Caco-2 (cell line): ENCODE results near the gene HHAT. TPM values are rescaled to one million over a fixed set of nuclear protein-coding genes. Genes with fewer than 3 reads are reported as not detected.

Experiments
- BruUV-seq: library from RNA; stranded (reverse); fragments of 400-500 nt; replicated peaks from 2 replicates; lab custom pipeline; 2021; lab: Mats Ljungman, UMichigan
- CTCF ChIA-PET: fragments of 300-600 bp; sonication (Branson Sonifier 250); formaldehyde crosslinking; loops from one replicate; lab custom pipeline; 2022; ENCODE audit warnings: antibody characterized with exemption; lab: Charles Lee
- POLR2A ChIA-PET: fragments of 300-600 bp; sonication (Branson Sonifier 250); formaldehyde crosslinking; loops from one replicate; lab custom pipeline; 2022; ENCODE audit warnings: antibody characterized with exemption; lab: Charles Lee
- DNase-seq, 2 experiments: peaks; one replicate each; pipeline versions ENCODE4 v3.0.0 to v3.0.0-alpha.2; 2020 to 2022
- H3K27me3 ChIP-seq: replicated peaks from 2 replicates; pipeline ENCODE4 v1.6.0; 2011; ENCODE audit warnings: low read length; ENCODE audit not compliant: control insufficient read depth, insufficient read depth
- H3K36me3 ChIP-seq: 2 replicates; pipeline ENCODE4 v1.5.1; 2011; ENCODE audit warnings: low read length; ENCODE audit not compliant: control insufficient read depth, insufficient read depth
- H3K4me1 ChIP-seq: fragments of 250-450 bp; sonication (Bioruptor Pico); 2 replicates; pipeline ENCODE4 v1.5.1; 2020; ENCODE audit warnings: mild to moderate bottlenecking
- H3K4me3 ChIP-seq: 2 replicates; pipeline ENCODE4 v1.5.1; 2011; ENCODE audit warnings: low read depth, mild to moderate bottlenecking, control low read depth, low read length
- H3K9me3 ChIP-seq: fragments of 250-450 bp; sonication (Bioruptor Pico); 2 replicates; pipeline ENCODE4 v1.5.1; 2020; ENCODE audit warnings: mild to moderate bottlenecking, moderate library complexity
- H3K27ac Mint-ChIP-seq: one replicate; pipeline ENCODE4 v1.8.0; 2022; ENCODE audit warnings: mixed read lengths; ENCODE audit not compliant: unreplicated experiment
- H3K27me3 Mint-ChIP-seq: one replicate; pipeline ENCODE4 v1.8.0; 2022; ENCODE audit warnings: mixed read lengths; ENCODE audit not compliant: insufficient read depth, unreplicated experiment
- H3K36me3 Mint-ChIP-seq: one replicate; pipeline ENCODE4 v1.8.0; 2022; ENCODE audit warnings: mild to moderate bottlenecking, mixed read lengths; ENCODE audit not compliant: insufficient read depth, unreplicated experiment
- H3K4me1 Mint-ChIP-seq: one replicate; pipeline ENCODE4 v1.8.0; 2022; ENCODE audit warnings: low read depth, mixed read lengths; ENCODE audit not compliant: unreplicated experiment
- H3K4me3 Mint-ChIP-seq: one replicate; pipeline ENCODE4 v1.8.0; 2022; ENCODE audit warnings: mild to moderate bottlenecking, moderate library complexity, mixed read lengths; ENCODE audit not compliant: unreplicated experiment
- H3K9me3 Mint-ChIP-seq: one replicate; pipeline ENCODE4 v1.8.0; 2022; ENCODE audit warnings: mixed read lengths; ENCODE audit not compliant: unreplicated experiment
- intact Hi-C: fragments of 100-400 bp; cut with micrococcal nuclease; formaldehyde crosslinking; loops from one replicate; pipeline ENCODE4 v1.10.0; 2022; ENCODE audit not compliant: unreplicated experiment
- total RNA-seq: library from RNA; stranded (reverse); gene quantifications from 2 replicates; pipeline ENCODE4 v1.2.3, GENCODE V29; 2022
- TF ChIP-seq, protein P1 (sequence below), 2 experiments: fragments of 200-600 bp in 1 of 2; IDR thresholded peaks; 1 replicate in 1 of 2; 2 replicates in 1 of 2; pipeline versions ENCODE4 v1.5.1 to v1.8.0; 2011 to 2022; ENCODE audit warnings: antibody characterized with exemption in 1 of 2, control low read depth in 1 of 2, inconsistent platforms in 1 of 2, low read depth in 1 of 2, low read length in 1 of 2, mild to moderate bottlenecking in 1 of 2, moderate library complexity in 1 of 2; ENCODE audit not compliant: insufficient read depth in 1 of 2, severe bottlenecking in 1 of 2, unreplicated experiment in 1 of 2

Gene HHAT
- total RNA-seq, 1 experiment from 2014 or later = 3.9 TPM

DNA sequence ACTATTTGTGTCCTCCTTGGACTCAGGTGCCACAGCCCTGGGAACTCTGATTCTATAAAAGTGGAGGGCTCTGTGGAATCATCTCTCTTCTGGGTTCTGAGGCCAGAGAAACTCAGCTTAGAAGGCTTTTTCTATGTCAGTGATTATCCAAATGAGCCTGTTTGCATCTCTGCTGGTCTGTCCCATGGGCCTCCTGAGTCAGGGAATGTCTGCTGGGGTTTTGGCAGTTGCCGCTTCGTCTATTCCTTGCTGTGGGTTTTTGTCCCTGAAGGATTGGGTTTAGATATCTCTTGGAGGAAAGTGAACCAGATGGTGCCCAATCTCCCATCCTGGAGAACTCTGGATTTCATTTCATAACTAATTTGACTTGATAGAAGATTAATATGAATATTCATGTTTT is 297.6 kb downstream of the HHAT start:
- Histone ChIP-seq H3K9me3 (no peaks in the 10 kb centered on the region), H3K27me3 (no peaks in the 10 kb centered on the region), H3K4me1 (no peaks in the 10 kb centered on the region), H3K36me3 (no peaks in the 10 kb centered on the region), H3K4me3 (no peak overlapping the region)
- POLR2A ChIA-PET = no interaction called here
- no peak overlapping the region for H3K4me3 Mint-ChIP-seq
- intact Hi-C loops = no loop called here
- CTCF ChIA-PET = no interaction called here
- no TSS peak for BruUV-seq
- no peaks in the 10 kb centered on the region for H3K4me1 Mint-ChIP-seq
- H3K9me3 Mint-ChIP-seq = no peaks in the 10 kb centered on the region
- H3K36me3 Mint-ChIP-seq = no peaks in the 10 kb centered on the region
- no peak for DNase-seq
- H3K27me3 Mint-ChIP-seq = peaks cover 7% of the 10 kb centered on the region
- no peak overlapping the region for H3K27ac Mint-ChIP-seq
- TF ChIP-seq, protein P1, sequence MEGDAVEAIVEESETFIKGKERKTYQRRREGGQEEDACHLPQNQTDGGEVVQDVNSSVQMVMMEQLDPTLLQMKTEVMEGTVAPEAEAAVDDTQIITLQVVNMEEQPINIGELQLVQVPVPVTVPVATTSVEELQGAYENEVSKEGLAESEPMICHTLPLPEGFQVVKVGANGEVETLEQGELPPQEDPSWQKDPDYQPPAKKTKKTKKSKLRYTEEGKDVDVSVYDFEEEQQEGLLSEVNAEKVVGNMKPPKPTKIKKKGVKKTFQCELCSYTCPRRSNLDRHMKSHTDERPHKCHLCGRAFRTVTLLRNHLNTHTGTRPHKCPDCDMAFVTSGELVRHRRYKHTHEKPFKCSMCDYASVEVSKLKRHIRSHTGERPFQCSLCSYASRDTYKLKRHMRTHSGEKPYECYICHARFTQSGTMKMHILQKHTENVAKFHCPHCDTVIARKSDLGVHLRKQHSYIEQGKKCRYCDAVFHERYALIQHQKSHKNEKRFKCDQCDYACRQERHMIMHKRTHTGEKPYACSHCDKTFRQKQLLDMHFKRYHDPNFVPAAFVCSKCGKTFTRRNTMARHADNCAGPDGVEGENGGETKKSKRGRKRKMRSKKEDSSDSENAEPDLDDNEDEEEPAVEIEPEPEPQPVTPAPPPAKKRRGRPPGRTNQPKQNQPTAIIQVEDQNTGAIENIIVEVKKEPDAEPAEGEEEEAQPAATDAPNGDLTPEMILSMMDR (IDR thresholded peaks at IDR 0.05; ENCODE audit: insufficient read depth in 1 of 2, low read depth in 1 of 2, low read length in 1 of 2, severe bottlenecking in 1 of 2, unreplicated experiment in 1 of 2) = no peak

DNA sequence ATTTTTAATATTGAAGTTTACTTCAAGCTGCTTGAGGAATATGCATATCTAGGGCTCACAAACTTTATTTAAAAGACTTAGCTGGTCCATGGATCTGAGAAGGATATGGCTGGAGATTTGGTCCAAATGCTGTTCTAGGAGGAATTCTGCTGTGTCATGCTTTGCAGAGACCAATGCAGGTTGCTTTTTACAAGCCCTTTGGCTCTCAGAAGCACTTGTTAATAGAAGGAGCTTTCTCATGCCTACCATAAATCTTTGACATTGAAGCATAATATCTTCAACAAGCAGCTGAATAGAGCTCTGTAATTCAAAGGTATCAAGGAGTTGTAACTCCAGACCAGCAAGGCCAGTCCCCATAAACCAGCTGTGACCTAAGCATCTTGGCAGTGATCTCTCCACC is 299.1 kb downstream of the HHAT start:
- POLR2A ChIA-PET = no interaction called here
- CTCF ChIA-PET = no interaction called here
- intact Hi-C loops = no loop called here
- TF ChIP-seq, protein P1 (IDR thresholded peaks at IDR 0.05; ENCODE audit: insufficient read depth in 1 of 2, low read depth in 1 of 2, low read length in 1 of 2, severe bottlenecking in 1 of 2, unreplicated experiment in 1 of 2) = no peak
- Mint-ChIP-seq H3K4me1 (no peaks in the 10 kb centered on the region), H3K27me3 (peaks cover 7% of the 10 kb centered on the region), H3K36me3 (no peaks in the 10 kb centered on the region), H3K27ac (no peak overlapping the region), H3K9me3 (no peaks in the 10 kb centered on the region), H3K4me3 (no peak overlapping the region)
- no peaks in the 10 kb centered on the region for H3K36me3 ChIP-seq
- H3K4me1 ChIP-seq = no peaks in the 10 kb centered on the region
- H3K9me3 ChIP-seq = no peaks in the 10 kb centered on the region
- H3K27me3 ChIP-seq = no peaks in the 10 kb centered on the region
- BruUV-seq = no TSS peak
- DNase-seq = no peak
- H3K4me3 ChIP-seq = no peak overlapping the region

DNA sequence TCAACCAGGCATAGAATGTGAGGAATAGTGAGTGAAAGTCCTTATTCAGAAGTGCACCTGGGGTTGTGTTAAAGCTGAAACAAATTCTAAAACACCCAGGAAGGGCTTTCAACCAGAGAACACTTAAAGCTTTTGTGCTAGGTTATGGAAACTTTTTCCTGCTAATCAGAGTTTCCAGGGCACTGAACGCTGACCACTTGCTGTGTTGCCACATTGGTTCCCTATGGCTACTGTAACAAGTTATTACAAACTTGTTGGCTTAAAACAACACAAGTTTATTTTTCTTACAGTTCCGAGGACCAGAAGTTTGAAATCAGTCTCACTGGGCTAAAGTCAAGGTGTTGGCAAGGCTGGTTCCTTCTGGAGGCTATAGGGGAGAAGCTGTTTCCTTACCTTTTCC is 300.6 kb downstream of the HHAT start:
- H3K27ac Mint-ChIP-seq = no peak overlapping the region
- POLR2A ChIA-PET = no interaction called here
- Histone ChIP-seq H3K4me1 (no peaks in the 10 kb centered on the region), H3K27me3 (no peaks in the 10 kb centered on the region), H3K36me3 (no peaks in the 10 kb centered on the region), H3K4me3 (no peak overlapping the region), H3K9me3 (no peaks in the 10 kb centered on the region)
- H3K36me3 Mint-ChIP-seq = no peaks in the 10 kb centered on the region
- H3K27me3 Mint-ChIP-seq = peaks cover 7% of the 10 kb centered on the region
- no peaks in the 10 kb centered on the region for H3K4me1 Mint-ChIP-seq
- H3K4me3 Mint-ChIP-seq = no peak overlapping the region
- no peaks in the 10 kb centered on the region for H3K9me3 Mint-ChIP-seq
- TF ChIP-seq, protein P1 (IDR thresholded peaks at IDR 0.05; ENCODE audit: insufficient read depth in 1 of 2, low read depth in 1 of 2, low read length in 1 of 2, severe bottlenecking in 1 of 2, unreplicated experiment in 1 of 2) = no peak
- CTCF ChIA-PET = no interaction called here
- no peak for DNase-seq
- no TSS peak for BruUV-seq
- intact Hi-C loops = no loop called here
